HEK293T (cell line): ENCODE results near the gene ITGB3BP.

Experiments
- CTCF ChIA-PET: fragments of 350-600 bp; formaldehyde crosslinking; extraction: SDS; loops from one replicate; lab custom pipeline; 2021; ENCODE audit warnings: antibody characterized with exemption, inconsistent platforms; lab: Yijun Ruan, JAX
- POLR2A ChIA-PET: fragments of 350-600 bp; formaldehyde crosslinking; extraction: SDS; loops from one replicate; lab custom pipeline; 2020; ENCODE audit warnings: antibody characterized with exemption, inconsistent platforms; lab: Yijun Ruan, JAX
- DNase-seq: peaks from one replicate; pipeline ENCODE4 v3.0.0; 2012; ENCODE audit warnings: mixed read lengths; ENCODE audit errors: extremely low spot score
- ARNT ChIP-seq: fragments of 450-650 bp; IDR thresholded peaks from 2 replicates; pipeline ENCODE4 v1.6.1; 2017; ENCODE audit warnings: mild to moderate bottlenecking
- BHLHE40 ChIP-seq: fragments of 450-650 bp; IDR thresholded peaks from 2 replicates; pipeline ENCODE4 v1.6.1; 2016; ENCODE audit warnings: mild to moderate bottlenecking, moderate library complexity, borderline replicate concordance
- CTBP1 ChIP-seq: fragments of 450-650 bp; IDR thresholded peaks from 2 replicates; pipeline ENCODE4 v1.6.1; 2016; ENCODE audit warnings: borderline replicate concordance
- ELF4 ChIP-seq: fragments of 450-650 bp; IDR thresholded peaks from 2 replicates; pipeline ENCODE4 v1.6.1; 2017; ENCODE audit warnings: antibody characterized with exemption
- FOXA1 ChIP-seq: fragments of 450-650 bp; IDR thresholded peaks from 2 replicates; pipeline ENCODE4 v1.6.1; 2016; ENCODE audit warnings: mild to moderate bottlenecking
- FOXK2 ChIP-seq: fragments of 450-650 bp; IDR thresholded peaks from 2 replicates; pipeline ENCODE4 v1.6.1; 2016; ENCODE audit warnings: mild to moderate bottlenecking
- FOXM1 ChIP-seq: fragments of 450-650 bp; IDR thresholded peaks from 2 replicates; pipeline ENCODE4 v1.6.1; 2017; ENCODE audit warnings: mild to moderate bottlenecking, borderline replicate concordance
- HDGF ChIP-seq: fragments of 450-650 bp; IDR thresholded peaks from 2 replicates; pipeline ENCODE4 v1.6.1; 2017; ENCODE audit warnings: antibody characterized with exemption, borderline replicate concordance
- L3MBTL2 ChIP-seq: fragments of 450-650 bp; conservative IDR thresholded peaks from 2 replicates; pipeline ENCODE4 v1.6.1; 2016; ENCODE audit warnings: mild to moderate bottlenecking
- LEF1 ChIP-seq: fragments of 450-650 bp; IDR thresholded peaks from 2 replicates; pipeline ENCODE4 v1.6.1; 2017; ENCODE audit warnings: mild to moderate bottlenecking, borderline replicate concordance
- NFRKB ChIP-seq: fragments of 450-650 bp; IDR thresholded peaks from 2 replicates; pipeline ENCODE4 v1.6.1; 2016; ENCODE audit warnings: mild to moderate bottlenecking, moderate library complexity
- PKNOX1 ChIP-seq: fragments of 450-650 bp; IDR thresholded peaks from 2 replicates; pipeline ENCODE4 v1.6.1; 2016
- SP1 ChIP-seq: fragments of 450-650 bp; IDR thresholded peaks from 2 replicates; pipeline ENCODE4 v1.6.1; 2017
- SUZ12 ChIP-seq: fragments of 450-650 bp; IDR thresholded peaks from 2 replicates; pipeline ENCODE4 v1.6.1; 2016; ENCODE audit warnings: mild to moderate bottlenecking
- TARDBP ChIP-seq: fragments of 450-650 bp; IDR thresholded peaks from 2 replicates; pipeline ENCODE4 v1.6.1; 2016
- ZNF384 ChIP-seq: fragments of 450-650 bp; IDR thresholded peaks from 2 replicates; pipeline ENCODE4 v1.6.1; 2016

The ITGB3BP gene

GRCh38 chr1:63413394-63413793 lies 109.6 kb downstream of the ITGB3BP start:
- no peak for DNase-seq
- CTCF ChIA-PET = no interaction called here
- TF ChIP-seq ZNF384 (no peak), PKNOX1 (peak; percentile 57; the same call in 1 of the 2 replicates)
- POLR2A ChIA-PET = no interaction called here

- POLR2A ChIA-PET = interaction anchor here (1.3 kb wide), 1 partner anchor 43 kb away, joined by 4 read pairs; the partner anchor contains the start of gene ALG6
Observed at GRCh38 chr1:63411066-63411465, 112.0 kb downstream of the ITGB3BP start.

GRCh38 chr1:63408331-63408730 lies 114.7 kb downstream of the ITGB3BP start:
- no peak for DNase-seq
- ChIA-PET CTCF (no interaction called here), POLR2A (no interaction called here)
- TF ChIP-seq BHLHE40 (no peak), CTBP1 (no peak), L3MBTL2 (no peak), FOXA1 (no peak), FOXK2 (no peak), ZNF384 (no peak), ARNT (no peak), FOXM1 (no peak), NFRKB (no peak), SUZ12 (no peak), ELF4 (no peak), PKNOX1 (no peak), TARDBP (no peak), SP1 (no peak), LEF1 (no peak), HDGF (no peak)

More at GRCh38 chr1:63411066-63411465, 112.0 kb downstream of the ITGB3BP start:
- CTCF ChIA-PET = no interaction called here
- no peak for DNase-seq
- TF ChIP-seq LEF1 (no peak), PKNOX1 (no peak), SP1 (no peak), L3MBTL2 (no peak), FOXA1 (no peak), ELF4 (no peak), ARNT (no peak), BHLHE40 (no peak), FOXM1 (no peak)

GRCh38 chr1:63407002-63407401 lies 116.0 kb downstream of the ITGB3BP start:
- POLR2A ChIA-PET = no interaction called here
- no peak for DNase-seq
- CTCF ChIA-PET = no interaction called here
- TF ChIP-seq FOXK2 = no peak
- no peak for TF ChIP-seq LEF1
- no peak for TF ChIP-seq L3MBTL2
- TF ChIP-seq ZNF384 = no peak
- TF ChIP-seq ARNT = no peak
- TF ChIP-seq BHLHE40 = no peak
- TF ChIP-seq PKNOX1 = no peak
- TF ChIP-seq CTBP1 = no peak
- TF ChIP-seq TARDBP = no peak
- no peak for TF ChIP-seq NFRKB
- TF ChIP-seq ELF4 = no peak
- TF ChIP-seq FOXA1 = no peak
- TF ChIP-seq SP1 = no peak
- TF ChIP-seq SUZ12 = no peak
- TF ChIP-seq HDGF = no peak
- TF ChIP-seq FOXM1 = no peak

GRCh38 chr1:63405987-63406386 lies 117.0 kb downstream of the ITGB3BP start:
- TF ChIP-seq FOXK2 (no peak), NFRKB (no peak), BHLHE40 (no peak), TARDBP (no peak)

GRCh38 chr1:63405021-63405420 lies 118.0 kb downstream of the ITGB3BP start:
- TF ChIP-seq FOXA1 (no peak), PKNOX1 (no peak), CTBP1 (no peak), SUZ12 (no peak), ZNF384 (no peak), LEF1 (no peak), FOXK2 (no peak), ELF4 (no peak), FOXM1 (no peak), ARNT (no peak)
- ChIA-PET CTCF (interaction anchor here (0.9 kb wide), 1 partner anchor 13 kb away, joined by 4 read pairs; no protein-coding TSS in a partner anchor), POLR2A (no interaction called here)
- DNase-seq = no peak

More at GRCh38 chr1:63405987-63406386, 117.0 kb downstream of the ITGB3BP start:
- ChIA-PET CTCF (no interaction called here), POLR2A (no interaction called here)
- DNase-seq = no peak
